ENCODE data around the gene SUN3.
"Not testable (repeated sequence)": the region's sequence is repeated elsewhere in the genome, so short reads cannot be mapped to it uniquely, and the experiment has no call there.

SUN3 gene

GRCh38 chr7:47947355-47947749 is 81.6 kb downstream of the SUN3 start:
- no peaks in the 10 kb centered on the region for H3K27me3 ChIP-seq (ENCODE audit: control insufficient read depth, insufficient read depth, low read length, poor library complexity, severe bottlenecking)
- no peak overlapping the region for H3K27ac ChIP-seq (ENCODE audit: insufficient read depth, low read depth, low read length, poor library complexity, severe bottlenecking)
- no peaks in the 10 kb centered on the region for H3K9me3 ChIP-seq (ENCODE audit: control insufficient read depth, low read length)
- H3K4me1 ChIP-seq (ENCODE audit: control insufficient read depth, insufficient read depth, low read length) = no peaks in the 10 kb centered on the region
- H3K4me3 ChIP-seq (ENCODE audit: insufficient read depth, low read depth, low read length) = no peak overlapping the region
- 92 to 98% methylated on average over 7 of the region's 7 CpGs for WGBS, 2 experiments
- H3K36me3 ChIP-seq (ENCODE audit: control insufficient read depth, insufficient read depth, low read length) = no peaks in the 10 kb centered on the region

GRCh38 chr7:47946581-47947354 is 82.1 kb downstream of the SUN3 start:
- H3K4me1 ChIP-seq (ENCODE audit: control insufficient read depth, insufficient read depth, low read length) = no peaks in the 10 kb centered on the region
- H3K9me3 ChIP-seq (ENCODE audit: control insufficient read depth, low read length) = no peaks in the 10 kb centered on the region
- 94 to 95% methylated on average over 7 of the region's 7 CpGs for WGBS, 2 experiments
- H3K36me3 ChIP-seq (ENCODE audit: control insufficient read depth, insufficient read depth, low read length) = no peaks in the 10 kb centered on the region
- no peaks in the 10 kb centered on the region for H3K27me3 ChIP-seq (ENCODE audit: control insufficient read depth, insufficient read depth, low read length, poor library complexity, severe bottlenecking)
- H3K4me3 ChIP-seq (ENCODE audit: insufficient read depth, low read depth, low read length) = no peak overlapping the region
- no peak overlapping the region for H3K27ac ChIP-seq (ENCODE audit: insufficient read depth, low read depth, low read length, poor library complexity, severe bottlenecking)

GRCh38 chr7:47945261-47946015 is 83.5 kb downstream of the SUN3 start:
- WGBS, 2 experiments = 57 to 58% methylated on average over 8 of the region's 8 CpGs
- H3K27ac ChIP-seq (ENCODE audit: insufficient read depth, low read depth, low read length, poor library complexity, severe bottlenecking) = no peak overlapping the region
- no peaks in the 10 kb centered on the region for H3K9me3 ChIP-seq (ENCODE audit: control insufficient read depth, low read length)
- H3K4me1 ChIP-seq (ENCODE audit: control insufficient read depth, insufficient read depth, low read length) = no peaks in the 10 kb centered on the region
- H3K36me3 ChIP-seq (ENCODE audit: control insufficient read depth, insufficient read depth, low read length) = no peaks in the 10 kb centered on the region
- no peak overlapping the region for H3K4me3 ChIP-seq (ENCODE audit: insufficient read depth, low read depth, low read length)
- H3K27me3 ChIP-seq (ENCODE audit: control insufficient read depth, insufficient read depth, low read length, poor library complexity, severe bottlenecking) = no peaks in the 10 kb centered on the region

GRCh38 chr7:47944536-47945260 is 84.2 kb downstream of the SUN3 start:
- no peaks in the 10 kb centered on the region for H3K36me3 ChIP-seq (ENCODE audit: control insufficient read depth, insufficient read depth, low read length)
- H3K4me1 ChIP-seq (ENCODE audit: control insufficient read depth, insufficient read depth, low read length) = no peaks in the 10 kb centered on the region
- H3K4me3 ChIP-seq (ENCODE audit: insufficient read depth, low read depth, low read length) = no peak overlapping the region
- no peak overlapping the region for H3K27ac ChIP-seq (ENCODE audit: insufficient read depth, low read depth, low read length, poor library complexity, severe bottlenecking)
- no peaks in the 10 kb centered on the region for H3K9me3 ChIP-seq (ENCODE audit: control insufficient read depth, low read length)
- whole genome bisulfite sequencing, 2 experiments = 86 to 87% methylated on average over 12 of the region's 12 CpGs
- no peaks in the 10 kb centered on the region for H3K27me3 ChIP-seq (ENCODE audit: control insufficient read depth, insufficient read depth, low read length, poor library complexity, severe bottlenecking)

- no peaks in the 10 kb centered on the region for H3K4me1 ChIP-seq (ENCODE audit: control insufficient read depth, insufficient read depth, low read length)
- H3K9me3 ChIP-seq (ENCODE audit: control insufficient read depth, low read length) = no peaks in the 10 kb centered on the region
- H3K27me3 ChIP-seq (ENCODE audit: control insufficient read depth, insufficient read depth, low read length, poor library complexity, severe bottlenecking) = no peaks in the 10 kb centered on the region
- H3K4me3 ChIP-seq (ENCODE audit: insufficient read depth, low read depth, low read length) = no peak overlapping the region
- no peaks in the 10 kb centered on the region for H3K36me3 ChIP-seq (ENCODE audit: control insufficient read depth, insufficient read depth, low read length)
- WGBS, 2 experiments = 89 to 93% methylated on average over 8 of the region's 8 CpGs
- no peak overlapping the region for H3K27ac ChIP-seq (ENCODE audit: insufficient read depth, low read depth, low read length, poor library complexity, severe bottlenecking)
Observed at GRCh38 chr7:47943676-47944474, 85.0 kb downstream of the SUN3 start.

GRCh38 chr7:47942651-47943050 is 86.3 kb downstream of the SUN3 start:
- H3K27ac ChIP-seq (ENCODE audit: insufficient read depth, low read depth, low read length, poor library complexity, severe bottlenecking); H3K4me3 ChIP-seq (ENCODE audit: insufficient read depth, low read depth, low read length); H3K36me3 ChIP-seq (ENCODE audit: control insufficient read depth, insufficient read depth, low read length); H3K4me1 ChIP-seq (ENCODE audit: control insufficient read depth, insufficient read depth, low read length); H3K27me3 ChIP-seq (ENCODE audit: control insufficient read depth, insufficient read depth, low read length, poor library complexity, severe bottlenecking); H3K9me3 ChIP-seq (ENCODE audit: control insufficient read depth, low read length): not testable (repeated sequence)
- 88 to 91% methylated on average over 7 of the region's 10 CpGs for WGBS, 2 experiments

- H3K9me3 ChIP-seq (ENCODE audit: control insufficient read depth, low read length) = no peaks in the 10 kb centered on the region
- no peaks in the 10 kb centered on the region for H3K4me1 ChIP-seq (ENCODE audit: control insufficient read depth, insufficient read depth, low read length)
- WGBS, 2 experiments = 67 to 73% methylated on average over 10 of the region's 10 CpGs
- H3K4me3 ChIP-seq (ENCODE audit: insufficient read depth, low read depth, low read length) = no peak overlapping the region
- no peaks in the 10 kb centered on the region for H3K27me3 ChIP-seq (ENCODE audit: control insufficient read depth, insufficient read depth, low read length, poor library complexity, severe bottlenecking)
- no peaks in the 10 kb centered on the region for H3K36me3 ChIP-seq (ENCODE audit: control insufficient read depth, insufficient read depth, low read length)
- no peak overlapping the region for H3K27ac ChIP-seq (ENCODE audit: insufficient read depth, low read depth, low read length, poor library complexity, severe bottlenecking)
Observed at GRCh38 chr7:47942132-47942531, 86.8 kb downstream of the SUN3 start.

- WGBS, 2 experiments = 76 to 80% methylated on average over 8 to 9 of the region's 9 CpGs
- Histone ChIP-seq H3K36me3 (ENCODE audit: control insufficient read depth, insufficient read depth, low read length) (no peaks in the 10 kb centered on the region), H3K27ac (ENCODE audit: insufficient read depth, low read depth, low read length, poor library complexity, severe bottlenecking) (no peak overlapping the region), H3K9me3 (ENCODE audit: control insufficient read depth, low read length) (no peaks in the 10 kb centered on the region), H3K4me1 (ENCODE audit: control insufficient read depth, insufficient read depth, low read length) (peaks cover 3% of the 10 kb centered on the region), H3K27me3 (ENCODE audit: control insufficient read depth, insufficient read depth, low read length, poor library complexity, severe bottlenecking) (no peaks in the 10 kb centered on the region), H3K4me3 (ENCODE audit: insufficient read depth, low read depth, low read length) (no peak overlapping the region)
Observed at GRCh38 chr7:47941136-47941844, 87.6 kb downstream of the SUN3 start.

Measured in ectodermal cell (in vitro differentiated cells).